Upper lobe of left lung (tissue), 6 donors: ENCODE results near the gene LENG9. TPM values are rescaled to one million over a fixed set of nuclear protein-coding genes. Genes with fewer than 3 reads are reported as not detected.
"Not testable (repeated sequence)": the region's sequence is repeated elsewhere in the genome, so short reads cannot be mapped to it uniquely, and the experiment has no call there.

Source experiments
- ATAC-seq, 2 donors: fragments of 200-7000 bp; cut with Tn5 transposase; one replicate each; pipeline ENCODE4 v1.9.1; 2022; ENCODE audit warnings: mild to moderate bottlenecking in 2 of 2, moderate library complexity in 2 of 2; ENCODE audit not compliant: low FRiP score in 2 of 2
- DNase-seq, 2 donors: peaks; one replicate each; pipeline ENCODE4 v3.0.0-alpha.2; 2019 to 2020
- H3K27ac ChIP-seq, 4 donors: fragments of 200-600 bp; sonication (generic); one replicate each; pipeline ENCODE4 v1.5.1; 2016 to 2019
- H3K27me3 ChIP-seq, 4 donors: fragments of 200-600 bp; sonication (generic); one replicate each; pipeline ENCODE4 v1.5.1; 2017 to 2019
- H3K36me3 ChIP-seq, 4 donors: fragments of 200-600 bp; sonication (generic); one replicate each; pipeline ENCODE4 v1.5.1; 2016 to 2019
- H3K4me1 ChIP-seq, 4 donors: fragments of 200-600 bp; sonication (generic); one replicate each; pipeline ENCODE4 v1.5.1; 2018 to 2019
- H3K4me3 ChIP-seq, 4 donors: fragments of 200-600 bp; sonication (generic); one replicate each; pipeline ENCODE4 v1.5.1; 2017 to 2019; ENCODE audit warnings: mild to moderate bottlenecking in 2 of 4, moderate library complexity in 1 of 4
- H3K9me3 ChIP-seq, 4 donors: fragments of 200-600 bp; sonication (generic); one replicate each; pipeline ENCODE4 v1.5.1; 2018 to 2019
- EP300 ChIP-seq, 4 donors: sonication (generic); formaldehyde crosslinking; IDR thresholded peaks; one replicate each; pipeline ENCODE4 v1.5.1; 2017; ENCODE audit warnings: antibody characterized with exemption in 4 of 4, control low read depth in 2 of 4
- POLR2A ChIP-seq, 4 donors: fragments of 450-650 bp; IDR thresholded peaks; one replicate each; pipeline ENCODE4 v1.5.1; 2016 to 2017; ENCODE audit warnings: antibody characterized with exemption in 4 of 4, mild to moderate bottlenecking in 2 of 4
- POLR2AphosphoS5 ChIP-seq, 2 donors: sonication (generic); formaldehyde crosslinking; IDR thresholded peaks; one replicate each; pipeline ENCODE4 v1.5.1; 2017; ENCODE audit warnings: antibody characterized with exemption in 2 of 2
- WGBS, 2 donors: methylation state at CpG; one replicate each; pipeline ENCODE4 v1.1.5; 2017 to 2018; 5-methylcytosine and 5-hydroxymethylcytosine counted together
- total RNA-seq, 6 donors: library from RNA; depleted of rRNA in 4 of 6; stranded (reverse); fragments of >200 nt in 4 of 6; gene quantifications; one replicate each; pipeline versions ENCODE4 v1.1.0 to v1.2.1, GENCODE V29; 2016 to 2021
- TF ChIP-seq, protein P1 (sequence below), 6 experiments: fragments of 450-650 bp in 4 of 6; fragments of 200-600 bp in 2 of 6; sonication (generic) in 2 of 6; IDR thresholded peaks; one replicate each; pipeline ENCODE4 v1.5.1; 2016 to 2019; ENCODE audit warnings: antibody characterized with exemption in 6 of 6
- donor health status: DM: no; HTN: no; CAD: no; lungs with moderate emphysema.
- donor health status: DM: no; HTN: yes; CAD: no; lungs with severe emphysema.

Gene LENG9
- total RNA-seq = 10 to 100 TPM in 2 of 6 donors, 1 to 10 TPM in 4; 3.3 to 12.6 (median 9.1) TPM

GRCh38 chr19:54463531-54464043 is at the start of gene LENG9:
LENG9 (minus strand) TSS chr19:54463778; CDS start chr19:54463526, 252 bp downstream.
- Histone ChIP-seq H3K4me3 (peak within 1 kb of the TSS; percentile 65 to 83 (median 82)), H3K36me3 (peaks cover 24 to 38% (median 37%) of the 10 kb centered on the region in 4 donors), H3K9me3 (no peaks in the 10 kb centered on the region), H3K27me3 (no peaks in the 10 kb centered on the region), H3K4me1 (peaks cover 29 to 61% (median 37%) of the 10 kb centered on the region in 4 donors), H3K27ac (peak within 1 kb of the TSS; percentile 97 to 99 (median 98))
- DNase-seq = peak; percentile 95 to 100
- ATAC-seq = peak; percentile 85 to 93
- peak; percentile 94 to 97 for TF ChIP-seq POLR2AphosphoS5 (IDR thresholded peaks at IDR 0.05)
- peak; percentile 80 to 96 (median 89) for TF ChIP-seq POLR2A (IDR thresholded peaks at IDR 0.05)
- TF ChIP-seq EP300 (IDR thresholded peaks at IDR 0.05) = peak in 2 of 4 donors; percentile 29 to 49
- TF ChIP-seq, protein P1, sequence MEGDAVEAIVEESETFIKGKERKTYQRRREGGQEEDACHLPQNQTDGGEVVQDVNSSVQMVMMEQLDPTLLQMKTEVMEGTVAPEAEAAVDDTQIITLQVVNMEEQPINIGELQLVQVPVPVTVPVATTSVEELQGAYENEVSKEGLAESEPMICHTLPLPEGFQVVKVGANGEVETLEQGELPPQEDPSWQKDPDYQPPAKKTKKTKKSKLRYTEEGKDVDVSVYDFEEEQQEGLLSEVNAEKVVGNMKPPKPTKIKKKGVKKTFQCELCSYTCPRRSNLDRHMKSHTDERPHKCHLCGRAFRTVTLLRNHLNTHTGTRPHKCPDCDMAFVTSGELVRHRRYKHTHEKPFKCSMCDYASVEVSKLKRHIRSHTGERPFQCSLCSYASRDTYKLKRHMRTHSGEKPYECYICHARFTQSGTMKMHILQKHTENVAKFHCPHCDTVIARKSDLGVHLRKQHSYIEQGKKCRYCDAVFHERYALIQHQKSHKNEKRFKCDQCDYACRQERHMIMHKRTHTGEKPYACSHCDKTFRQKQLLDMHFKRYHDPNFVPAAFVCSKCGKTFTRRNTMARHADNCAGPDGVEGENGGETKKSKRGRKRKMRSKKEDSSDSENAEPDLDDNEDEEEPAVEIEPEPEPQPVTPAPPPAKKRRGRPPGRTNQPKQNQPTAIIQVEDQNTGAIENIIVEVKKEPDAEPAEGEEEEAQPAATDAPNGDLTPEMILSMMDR (IDR thresholded peaks at IDR 0.05) = no peak
- WGBS, 2 donors = 1% methylated on average over 19 to 38 of the region's 41 CpGs

GRCh38 chr19:54509200-54509940 is 45.8 kb upstream of the LENG9 start:
- WGBS, 2 donors = 24% methylated on average over 13 of the region's 21 CpGs; no CpG with 5 or more reads in 1 of the 2 donors
- H3K4me3 ChIP-seq, H3K27ac ChIP-seq, H3K36me3 ChIP-seq, H3K4me1 ChIP-seq, H3K27me3 ChIP-seq, H3K9me3 ChIP-seq, DNase-seq: not testable (repeated sequence)
- peak; percentile 31 to 61 for ATAC-seq

DNA sequence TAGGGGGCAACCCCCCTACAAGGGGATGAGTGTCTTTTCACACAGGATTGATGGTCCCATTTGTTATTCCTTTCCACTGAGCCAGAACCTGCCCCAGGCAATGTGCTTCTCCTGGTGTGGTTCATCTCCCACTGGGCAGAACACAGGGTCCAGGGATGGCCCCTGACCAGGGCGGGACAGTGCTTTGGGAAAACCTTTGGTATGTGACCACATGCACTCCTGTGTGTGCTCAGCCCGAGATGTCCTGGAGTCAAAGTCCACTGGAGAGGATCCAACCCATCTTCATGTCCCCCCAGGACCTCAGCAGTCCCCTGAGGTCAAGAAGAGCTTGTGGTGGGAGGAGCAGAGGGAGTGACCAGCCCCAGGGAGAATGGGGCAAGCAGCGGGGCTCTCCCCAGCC is 44.9 kb upstream of the LENG9 start:
- H3K9me3 ChIP-seq, H3K4me1 ChIP-seq, H3K27me3 ChIP-seq, DNase-seq, H3K36me3 ChIP-seq, H3K27ac ChIP-seq, H3K4me3 ChIP-seq: not testable (repeated sequence)
- ATAC-seq = peak; percentile 32 to 44
- WGBS, 2 donors = 60 to 89% methylated on average over 2 of the region's 3 CpGs

DNA sequence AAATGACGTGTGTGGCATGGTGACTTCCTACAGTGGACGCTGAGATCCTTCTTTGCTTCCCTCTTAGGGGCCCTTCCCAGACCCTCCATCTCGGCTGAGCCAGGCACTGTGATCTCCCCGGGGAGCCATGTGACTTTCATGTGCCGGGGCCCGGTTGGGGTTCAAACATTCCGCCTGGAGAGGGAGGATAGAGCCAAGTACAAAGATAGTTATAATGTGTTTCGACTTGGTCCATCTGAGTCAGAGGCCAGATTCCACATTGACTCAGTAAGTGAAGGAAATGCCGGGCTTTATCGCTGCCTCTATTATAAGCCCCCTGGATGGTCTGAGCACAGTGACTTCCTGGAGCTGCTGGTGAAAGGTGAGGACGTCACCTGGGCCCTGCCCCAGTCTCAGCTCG is 44.2 kb upstream of the LENG9 start:
- TF ChIP-seq, protein P1 (IDR thresholded peaks at IDR 0.05) = no peak
- no peak for TF ChIP-seq POLR2AphosphoS5 (IDR thresholded peaks at IDR 0.05)
- no peak for TF ChIP-seq POLR2A (IDR thresholded peaks at IDR 0.05)
- TF ChIP-seq EP300 (IDR thresholded peaks at IDR 0.05) = no peak
- H3K4me3 ChIP-seq = no peak overlapping the region
- DNase-seq = no peak

GRCh38 chr19:54507038-54507717 is 43.6 kb upstream of the LENG9 start:
- not testable (repeated sequence) for H3K27me3 ChIP-seq, H3K9me3 ChIP-seq, H3K36me3 ChIP-seq, DNase-seq, H3K4me3 ChIP-seq, H3K4me1 ChIP-seq, H3K27ac ChIP-seq
- peak; percentile 20 to 42 for ATAC-seq
- WGBS, 2 donors = 53 to 67% methylated on average over 6 to 11 of the region's 15 CpGs

More for the DNA sequence above, 44.2 kb upstream of the LENG9 start:
- 44 to 66% methylated on average over 5 to 12 of the region's 12 CpGs for WGBS, 2 donors
- Histone ChIP-seq H3K27me3 (no peaks in the 10 kb centered on the region), H3K4me1 (no peaks in the 10 kb centered on the region), H3K9me3 (no peaks in the 10 kb centered on the region), H3K36me3 (no peaks in the 10 kb centered on the region), H3K27ac (no peak overlapping the region)
- no peak for ATAC-seq

DNA sequence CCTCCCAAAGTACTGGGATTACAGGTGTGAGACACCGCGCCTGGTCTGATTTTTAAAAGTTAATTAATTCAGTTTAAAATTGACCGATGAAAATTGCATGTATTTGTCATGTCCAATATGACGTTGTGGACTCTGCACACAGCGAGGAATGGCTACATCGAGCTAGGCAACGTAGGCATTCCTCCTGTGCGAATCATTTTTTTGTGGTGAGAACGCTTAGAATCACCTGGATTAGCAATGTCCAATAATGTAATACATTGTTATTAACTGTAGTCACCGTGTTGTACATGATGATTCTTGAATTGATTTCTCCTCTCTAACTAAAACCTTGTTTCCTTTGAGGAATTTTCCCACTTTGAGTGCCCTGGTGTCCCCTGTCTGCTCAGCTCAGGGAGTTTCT is 42.5 kb upstream of the LENG9 start:
- Histone ChIP-seq H3K4me1 (no peaks in the 10 kb centered on the region), H3K4me3 (no peak overlapping the region), H3K9me3 (no peaks in the 10 kb centered on the region), H3K27me3 (no peaks in the 10 kb centered on the region), H3K36me3 (no peaks in the 10 kb centered on the region), H3K27ac (no peak overlapping the region)
- no peak for ATAC-seq
- TF ChIP-seq EP300 (IDR thresholded peaks at IDR 0.05) = no peak
- TF ChIP-seq POLR2A (IDR thresholded peaks at IDR 0.05) = no peak
- 70 to 87% methylated on average over 10 of the region's 10 CpGs for WGBS, 2 donors
- no peak for DNase-seq

GRCh38 chr19:54505542-54505941 is 42.0 kb upstream of the LENG9 start:
- not testable (repeated sequence) for H3K9me3 ChIP-seq, H3K27ac ChIP-seq, ATAC-seq, H3K4me3 ChIP-seq, H3K27me3 ChIP-seq, H3K36me3 ChIP-seq, H3K4me1 ChIP-seq, DNase-seq
- 73 to 79% methylated on average over 4 of the region's 4 CpGs for WGBS, 2 donors
